ENCODE measurements around the gene TCF25. TPM values are rescaled to one million over a fixed set of nuclear protein-coding genes. Genes with fewer than 3 reads are reported as not detected.
"Not testable (repeated sequence)": the region's sequence is repeated elsewhere in the genome, so short reads cannot be mapped to it uniquely, and the experiment has no call there.

TCF25 gene
- total RNA-seq, 3 donors from 2014 or later: 144 to 182 (median 164) TPM

DNA sequence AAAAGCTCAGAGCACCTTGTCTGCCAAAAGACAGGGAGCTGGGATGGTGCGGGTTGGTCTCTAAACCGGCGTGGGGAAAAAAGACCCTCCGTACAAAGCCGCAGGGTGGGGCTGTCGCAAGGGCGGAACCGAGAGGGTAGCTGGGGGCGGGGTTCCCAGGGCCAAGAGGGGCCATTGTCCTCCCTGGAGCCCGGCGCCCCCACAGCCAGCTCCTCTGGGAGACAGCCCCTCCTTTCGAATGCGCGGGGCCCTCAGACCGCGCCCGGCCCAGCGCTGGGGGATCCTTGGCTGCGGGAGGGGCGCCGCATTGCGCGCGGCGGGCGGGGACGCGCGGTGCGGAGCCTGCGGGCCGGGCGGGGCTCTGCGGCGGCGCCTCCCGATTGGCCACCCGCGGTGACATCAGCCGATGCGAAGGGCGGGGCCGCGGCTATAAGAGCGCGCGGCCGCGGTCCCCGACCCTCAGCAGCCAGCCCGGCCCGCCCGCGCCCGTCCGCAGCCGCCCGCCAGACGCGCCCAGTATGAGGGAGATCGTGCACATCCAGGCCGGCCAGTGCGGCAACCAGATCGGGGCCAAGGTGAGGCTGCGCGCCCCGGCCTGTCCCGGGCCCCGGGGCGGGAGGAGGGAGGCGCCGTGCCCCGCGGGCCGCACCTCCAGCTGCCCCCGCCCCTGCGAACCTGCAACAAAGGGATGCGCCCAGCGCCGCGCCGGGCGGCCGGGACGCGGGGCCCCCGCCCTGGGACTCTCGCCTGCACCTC is 49.7 kb downstream of the TCF25 start, which contains the start of gene TUBB3:
TSS of gene TUBB3 (plus strand) at position 459 of the 756 bp plus-strand sequence. CDS start at position 519, 60 bp downstream.
- Mint-ChIP-seq H3K36me3 (ENCODE audit: insufficient read depth) (no peaks in the 10 kb centered on the region), H3K4me3 (peak within 1 kb of the TSS; percentile 60), H3K9me3 (no peaks in the 10 kb centered on the region), H3K4me1 (ENCODE audit: low read depth) (peaks cover 39% of the 10 kb centered on the region), H3K27me3 (ENCODE audit: low read depth) (peaks cover 44% of the 10 kb centered on the region)
- ATAC-seq: peak; percentile 33 to 47
- no peak for DNase-seq

DNA sequence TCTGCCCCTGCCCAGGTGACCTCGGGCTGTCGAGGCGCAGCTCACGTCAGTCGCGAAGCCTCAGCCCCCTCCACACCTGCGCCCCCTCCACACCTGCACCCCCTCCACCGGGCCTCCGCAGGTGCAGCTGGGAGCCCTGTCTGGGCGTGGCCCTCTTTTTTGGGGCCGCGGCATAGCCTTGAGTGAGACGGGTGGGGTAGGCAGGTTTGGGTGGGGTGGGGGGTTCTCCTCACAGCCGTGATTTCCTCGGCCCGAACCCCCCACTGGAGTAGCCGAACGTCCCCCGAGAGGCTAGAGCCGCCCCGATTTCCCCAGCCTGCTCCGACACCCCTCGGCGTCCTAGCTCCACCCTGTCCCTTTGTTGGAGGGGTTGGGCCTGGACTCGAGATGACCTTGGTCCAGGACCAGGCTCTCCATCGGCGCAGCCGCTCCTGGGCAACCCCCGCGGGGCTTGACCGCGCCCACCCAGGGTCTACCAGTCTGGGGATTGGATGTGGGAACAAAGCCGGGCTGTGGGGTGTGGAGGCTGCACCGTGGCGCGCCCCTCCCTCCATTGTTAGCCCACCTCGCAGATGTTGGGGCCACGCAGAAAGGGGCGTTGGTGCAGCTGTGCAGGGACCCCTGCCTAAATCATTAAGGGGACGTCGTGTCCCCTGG is 50.4 kb downstream of the TCF25 start:
- Mint-ChIP-seq H3K4me3 (no peak overlapping the region), H3K36me3 (ENCODE audit: insufficient read depth) (no peaks in the 10 kb centered on the region), H3K9me3 (no peaks in the 10 kb centered on the region), H3K27me3 (ENCODE audit: low read depth) (peaks cover 45% of the 10 kb centered on the region), H3K4me1 (ENCODE audit: low read depth) (peaks cover 34% of the 10 kb centered on the region)
- no peak for ATAC-seq
- DNase-seq: no peak

DNA sequence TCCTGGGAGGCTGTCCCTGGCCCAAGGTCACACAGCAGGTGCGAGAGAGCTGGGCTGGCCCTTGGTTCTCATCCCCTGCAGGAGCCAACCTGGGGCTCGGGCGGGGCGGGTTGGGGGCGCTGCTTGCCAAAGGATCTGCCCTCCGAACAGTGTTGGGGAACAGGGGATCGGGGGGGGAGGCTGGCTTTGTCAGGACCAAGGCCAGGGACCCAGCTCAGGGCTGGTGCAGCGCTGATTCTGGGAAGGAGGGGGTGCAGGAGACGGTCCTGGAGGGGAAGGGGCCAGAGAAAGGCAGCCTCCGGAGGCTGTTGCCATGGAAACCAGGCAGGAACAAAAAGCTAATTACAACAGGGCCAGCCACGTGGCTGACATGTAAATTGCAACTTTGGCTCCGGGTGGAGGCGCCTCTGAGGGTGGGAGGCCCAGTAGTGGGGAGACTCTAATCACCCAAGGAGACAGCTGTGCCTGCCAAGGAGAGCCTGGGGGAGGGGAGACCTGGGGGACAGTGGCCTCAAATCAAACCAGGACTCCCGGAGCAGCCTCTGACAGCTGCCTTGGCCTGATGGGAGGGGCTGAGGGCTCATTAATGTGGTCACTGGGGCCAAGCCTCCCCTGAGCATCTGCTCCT is 51.0 kb downstream of the TCF25 start:
- no peaks in the 10 kb centered on the region for H3K36me3 Mint-ChIP-seq (ENCODE audit: insufficient read depth)
- H3K9me3 Mint-ChIP-seq: no peaks in the 10 kb centered on the region
- peaks cover 44% of the 10 kb centered on the region for H3K27me3 Mint-ChIP-seq (ENCODE audit: low read depth)
- ATAC-seq (no peak), DNase-seq (no peak)
- peaks cover 30% of the 10 kb centered on the region for H3K4me1 Mint-ChIP-seq (ENCODE audit: low read depth)
- no peak overlapping the region for H3K4me3 Mint-ChIP-seq

DNA sequence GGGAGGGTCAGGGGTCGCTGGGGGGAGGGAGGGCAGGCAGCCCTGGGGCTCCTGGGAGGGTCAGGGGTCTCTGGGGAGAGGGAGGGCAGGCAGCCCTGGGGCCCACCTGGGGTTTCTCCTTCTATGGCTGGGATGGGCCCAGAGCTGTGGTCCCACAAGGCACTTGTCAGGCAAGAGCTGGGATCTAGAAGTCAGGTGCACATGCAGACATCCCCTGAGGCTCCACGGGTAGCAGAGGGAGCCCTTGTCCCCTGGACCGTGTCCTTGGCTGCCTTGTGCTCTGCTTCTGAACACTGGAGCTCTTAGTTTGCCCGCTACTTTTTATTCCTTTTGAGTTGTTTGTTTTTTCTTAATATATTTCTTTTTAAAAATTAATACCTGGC is 51.5 kb downstream of the TCF25 start:
- Mint-ChIP-seq H3K36me3 (ENCODE audit: insufficient read depth) (no peaks in the 10 kb centered on the region), H3K4me3 (no peak overlapping the region), H3K9me3 (no peaks in the 10 kb centered on the region), H3K4me1 (ENCODE audit: low read depth) (peaks cover 25% of the 10 kb centered on the region), H3K27me3 (ENCODE audit: low read depth) (peaks cover 44% of the 10 kb centered on the region)
- no peak for ATAC-seq
- DNase-seq: no peak

DNA sequence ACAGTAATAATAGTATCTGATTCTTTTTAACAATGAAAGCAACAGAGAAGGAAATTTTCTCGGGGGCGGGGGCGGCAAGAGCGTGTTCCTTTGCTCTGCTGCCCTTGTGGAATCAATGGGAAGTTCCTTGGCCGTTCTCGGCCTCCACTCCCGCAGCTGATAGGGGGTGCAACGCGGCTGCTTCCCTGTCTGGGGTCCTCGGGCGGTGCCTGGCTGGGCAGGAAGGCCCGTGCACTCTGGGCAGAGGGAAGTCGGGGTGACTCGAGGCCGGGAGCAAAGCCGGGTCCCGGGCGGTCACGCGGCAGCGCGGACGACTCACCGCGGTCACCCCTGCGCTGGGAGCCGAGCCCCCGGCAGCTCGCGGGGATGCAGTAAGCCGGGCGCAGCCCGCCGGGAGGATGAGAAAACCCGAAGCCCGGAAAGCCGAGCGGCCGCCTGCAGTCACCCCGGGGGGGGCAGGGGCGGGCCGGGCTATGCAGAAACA is 52.2 kb downstream of the TCF25 start:
- Mint-ChIP-seq H3K36me3 (ENCODE audit: insufficient read depth) (no peaks in the 10 kb centered on the region), H3K4me1 (ENCODE audit: low read depth) (peaks cover 20% of the 10 kb centered on the region), H3K9me3 (no peaks in the 10 kb centered on the region), H3K4me3 (peak overlapping the region; percentile 21), H3K27me3 (ENCODE audit: low read depth) (peaks cover 42% of the 10 kb centered on the region)
- ATAC-seq: no peak
- DNase-seq: no peak

DNA sequence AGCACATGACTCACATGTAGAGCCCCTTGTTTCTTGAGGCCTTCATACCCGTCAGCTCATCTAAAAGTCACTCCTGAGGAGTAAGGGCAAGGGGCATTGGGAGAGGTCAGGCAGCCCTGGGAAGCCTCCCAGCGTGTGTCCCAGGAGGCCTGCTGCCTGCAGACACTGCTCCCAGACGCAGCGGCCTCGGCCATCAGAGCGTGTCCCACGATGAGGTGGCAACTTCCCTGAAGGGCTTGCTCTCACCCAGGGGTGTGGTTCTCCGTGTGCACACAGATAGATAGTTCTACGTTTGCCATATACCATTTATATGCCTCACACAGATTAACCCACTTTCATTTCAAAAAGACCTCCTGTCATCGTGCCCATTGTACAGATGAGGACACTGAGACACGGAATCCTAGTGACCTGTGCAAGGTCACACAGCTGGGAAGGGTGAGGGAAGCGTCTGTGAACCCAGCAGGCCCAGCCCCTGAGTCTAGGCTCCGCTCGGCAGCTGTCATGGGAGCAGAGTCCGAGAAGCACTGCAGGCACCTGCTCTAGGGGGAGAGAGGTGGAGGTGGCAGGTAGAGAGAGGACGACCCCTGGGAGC is 58.0 kb downstream of the TCF25 start:
- Mint-ChIP-seq H3K36me3 (ENCODE audit: insufficient read depth) (no peaks in the 10 kb centered on the region), H3K27me3 (ENCODE audit: low read depth) (peaks cover 30% of the 10 kb centered on the region), H3K9me3 (no peaks in the 10 kb centered on the region), H3K4me1 (ENCODE audit: low read depth) (no peaks in the 10 kb centered on the region), H3K4me3 (no peak overlapping the region)
- no peak for ATAC-seq
- DNase-seq: no peak

DNA sequence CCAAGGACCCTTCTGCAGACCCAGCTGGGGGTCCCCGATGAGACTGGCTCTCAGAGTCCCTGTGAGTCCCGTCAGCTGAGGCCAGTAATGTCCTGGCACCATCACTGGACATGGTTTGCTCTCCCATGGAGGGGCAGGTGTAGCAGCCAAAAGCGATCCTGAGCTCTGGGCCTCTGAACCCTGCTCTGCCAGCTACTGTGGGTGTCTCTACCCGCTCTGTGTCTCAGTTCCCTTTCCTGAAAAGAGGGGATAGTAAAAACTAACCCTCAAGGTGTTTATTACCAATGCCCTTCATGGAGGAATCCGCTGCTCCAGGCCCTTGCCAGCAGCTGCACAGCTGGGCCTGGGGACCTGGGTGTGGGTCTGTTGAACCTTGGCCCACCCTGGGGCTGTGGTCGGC is 58.6 kb downstream of the TCF25 start:
- no peak for ATAC-seq
- Mint-ChIP-seq H3K27me3 (ENCODE audit: low read depth) (peaks cover 26% of the 10 kb centered on the region), H3K4me3 (no peak overlapping the region), H3K4me1 (ENCODE audit: low read depth) (no peaks in the 10 kb centered on the region), H3K36me3 (ENCODE audit: insufficient read depth) (no peaks in the 10 kb centered on the region), H3K9me3 (no peaks in the 10 kb centered on the region)
- no peak for DNase-seq

DNA sequence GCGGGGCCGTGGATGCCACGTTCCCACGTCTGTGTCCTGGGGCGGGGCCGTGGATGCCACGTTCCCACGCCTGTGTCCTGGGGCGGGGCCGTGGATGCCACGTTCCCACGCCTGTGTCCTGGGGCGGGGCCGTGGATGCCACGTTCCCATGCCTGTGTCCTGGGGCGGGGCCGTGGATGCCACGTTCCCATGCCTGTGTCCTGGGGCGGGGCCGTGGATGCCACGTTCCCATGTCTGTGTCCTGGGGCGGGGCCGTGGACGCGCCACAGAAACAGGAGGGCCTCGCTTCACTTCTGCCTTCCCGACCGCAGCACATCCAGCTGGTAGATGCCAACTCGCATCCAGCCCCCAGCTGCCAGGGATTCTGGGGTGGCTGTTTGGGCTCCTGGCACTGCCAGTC is 60.6 kb downstream of the TCF25 start:
- H3K4me1 Mint-ChIP-seq (ENCODE audit: low read depth); ATAC-seq; DNase-seq; H3K36me3 Mint-ChIP-seq (ENCODE audit: insufficient read depth); H3K4me3 Mint-ChIP-seq; H3K9me3 Mint-ChIP-seq: not testable (repeated sequence)
- peaks cover 20% of the 10 kb centered on the region for H3K27me3 Mint-ChIP-seq (ENCODE audit: low read depth)

DNA sequence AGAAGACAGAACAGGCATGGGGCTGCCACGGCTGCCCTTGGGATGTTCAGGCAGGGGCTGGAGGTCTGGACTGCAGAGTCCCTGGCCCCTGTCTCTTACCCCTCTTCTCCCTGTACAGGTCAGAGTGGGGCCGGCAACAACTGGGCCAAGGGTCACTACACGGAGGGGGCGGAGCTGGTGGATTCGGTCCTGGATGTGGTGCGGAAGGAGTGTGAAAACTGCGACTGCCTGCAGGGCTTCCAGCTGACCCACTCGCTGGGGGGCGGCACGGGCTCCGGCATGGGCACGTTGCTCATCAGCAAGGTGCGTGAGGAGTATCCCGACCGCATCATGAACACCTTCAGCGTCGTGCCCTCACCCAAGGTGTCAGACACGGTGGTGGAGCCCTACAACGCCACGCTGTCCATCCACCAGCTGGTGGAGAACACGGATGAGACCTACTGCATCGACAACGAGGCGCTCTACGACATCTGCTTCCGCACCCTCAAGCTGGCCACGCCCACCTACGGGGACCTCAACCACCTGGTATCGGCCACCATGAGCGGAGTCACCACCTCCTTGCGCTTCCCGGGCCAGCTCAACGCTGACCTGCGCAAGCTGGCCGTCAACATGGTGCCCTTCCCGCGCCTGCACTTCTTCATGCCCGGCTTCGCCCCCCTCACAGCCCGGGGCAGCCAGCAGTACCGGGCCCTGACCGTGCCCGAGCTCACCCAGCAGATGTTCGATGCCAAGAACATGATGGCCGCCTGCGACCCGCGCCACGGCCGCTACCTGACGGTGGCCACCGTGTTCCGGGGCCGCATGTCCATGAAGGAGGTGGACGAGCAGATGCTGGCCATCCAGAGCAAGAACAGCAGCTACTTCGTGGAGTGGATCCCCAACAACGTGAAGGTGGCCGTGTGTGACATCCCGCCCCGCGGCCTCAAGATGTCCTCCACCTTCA is 61.5 kb downstream of the TCF25 start:
- DNase-seq (no peak), ATAC-seq (no peak)
- peaks cover 15% of the 10 kb centered on the region for H3K27me3 Mint-ChIP-seq (ENCODE audit: low read depth)
- H3K9me3 Mint-ChIP-seq: no peaks in the 10 kb centered on the region
- H3K4me3 Mint-ChIP-seq: no peak overlapping the region
- H3K4me1 Mint-ChIP-seq (ENCODE audit: low read depth): no peaks in the 10 kb centered on the region
- no peaks in the 10 kb centered on the region for H3K36me3 Mint-ChIP-seq (ENCODE audit: insufficient read depth)

DNA sequence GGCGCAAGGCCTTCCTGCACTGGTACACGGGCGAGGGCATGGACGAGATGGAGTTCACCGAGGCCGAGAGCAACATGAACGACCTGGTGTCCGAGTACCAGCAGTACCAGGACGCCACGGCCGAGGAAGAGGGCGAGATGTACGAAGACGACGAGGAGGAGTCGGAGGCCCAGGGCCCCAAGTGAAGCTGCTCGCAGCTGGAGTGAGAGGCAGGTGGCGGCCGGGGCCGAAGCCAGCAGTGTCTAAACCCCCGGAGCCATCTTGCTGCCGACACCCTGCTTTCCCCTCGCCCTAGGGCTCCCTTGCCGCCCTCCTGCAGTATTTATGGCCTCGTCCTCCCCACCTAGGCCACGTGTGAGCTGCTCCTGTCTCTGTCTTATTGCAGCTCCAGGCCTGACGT is 62.2 kb downstream of the TCF25 start:
- not testable (repeated sequence) for ATAC-seq, DNase-seq, H3K4me3 Mint-ChIP-seq

DNA sequence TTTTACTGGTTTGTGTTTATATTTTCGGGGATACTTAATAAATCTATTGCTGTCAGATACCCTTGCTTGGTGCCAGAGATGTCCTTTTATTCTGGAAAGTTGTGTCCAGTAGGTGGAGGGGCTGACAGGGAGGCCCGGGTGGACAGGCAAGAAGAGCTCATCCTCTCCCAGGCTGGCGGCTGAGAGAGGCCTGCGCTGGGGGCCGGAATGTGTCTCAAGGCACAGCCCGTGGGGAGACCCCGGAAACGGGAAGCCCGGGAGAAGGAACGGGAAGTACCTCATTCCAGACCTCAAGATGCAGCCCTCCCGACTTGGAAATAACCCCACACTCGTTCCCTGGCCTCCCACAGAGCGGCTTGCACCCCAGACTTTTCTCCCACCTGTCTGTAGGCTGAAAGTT is 62.6 kb downstream of the TCF25 start:
- no peak for ATAC-seq
- Mint-ChIP-seq H3K36me3 (ENCODE audit: insufficient read depth) (no peaks in the 10 kb centered on the region), H3K9me3 (no peaks in the 10 kb centered on the region), H3K4me3 (no peak overlapping the region), H3K27me3 (ENCODE audit: low read depth) (peaks cover 9% of the 10 kb centered on the region), H3K4me1 (ENCODE audit: low read depth) (no peaks in the 10 kb centered on the region)
- no peak for DNase-seq

More for the DNA sequence above, 62.2 kb downstream of the TCF25 start:
- not testable (repeated sequence) for H3K9me3 Mint-ChIP-seq; H3K4me1 Mint-ChIP-seq (ENCODE audit: low read depth); H3K36me3 Mint-ChIP-seq (ENCODE audit: insufficient read depth)
- peaks cover 11% of the 10 kb centered on the region for H3K27me3 Mint-ChIP-seq (ENCODE audit: low read depth)

DNA sequence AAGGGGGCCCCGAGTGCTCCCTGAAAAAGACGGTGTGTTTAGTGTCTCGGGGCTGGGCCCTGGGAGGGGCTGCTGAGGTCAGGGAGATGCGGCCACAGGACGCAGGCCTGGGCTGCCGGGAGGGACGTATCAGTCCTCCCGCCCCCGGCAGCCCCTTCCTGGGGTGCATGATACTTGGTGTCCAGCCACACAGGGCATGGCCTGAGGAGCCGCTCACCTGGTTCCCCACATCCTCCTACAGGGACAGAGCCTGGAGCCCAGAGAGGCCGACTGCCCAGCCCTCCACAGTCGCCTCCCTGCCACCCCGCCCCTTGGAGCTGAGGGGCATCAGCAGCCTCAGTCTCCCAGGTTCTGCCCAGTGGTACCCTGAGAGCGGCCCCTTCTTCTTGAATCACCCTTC is 63.1 kb downstream of the TCF25 start:
- Mint-ChIP-seq H3K4me3 (no peak overlapping the region), H3K9me3 (no peaks in the 10 kb centered on the region), H3K27me3 (ENCODE audit: low read depth) (peaks cover 6% of the 10 kb centered on the region), H3K4me1 (ENCODE audit: low read depth) (no peaks in the 10 kb centered on the region), H3K36me3 (ENCODE audit: insufficient read depth) (no peaks in the 10 kb centered on the region)
- DNase-seq: no peak
- no peak for ATAC-seq

DNA sequence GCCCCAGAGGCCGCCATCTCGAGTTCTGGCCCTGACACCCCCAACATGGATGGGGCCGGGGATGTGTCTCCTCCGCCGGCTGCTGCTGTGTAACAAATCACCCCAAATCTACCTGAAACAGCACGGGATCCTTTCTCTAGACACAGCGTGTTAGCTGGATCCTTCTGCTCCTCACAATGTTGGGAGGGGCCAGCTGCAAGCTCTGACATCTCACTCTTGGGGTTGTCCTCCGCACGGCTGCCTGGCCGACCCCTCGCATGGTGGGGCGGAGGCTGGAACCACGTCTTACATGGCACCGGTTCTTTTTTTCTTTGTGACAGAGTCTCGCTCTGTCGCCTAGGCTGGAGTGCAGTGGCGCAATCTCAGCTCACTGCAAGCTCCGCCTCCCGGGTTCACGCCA is 63.6 kb downstream of the TCF25 start:
- H3K36me3 Mint-ChIP-seq (ENCODE audit: insufficient read depth): no peaks in the 10 kb centered on the region
- H3K27me3 Mint-ChIP-seq (ENCODE audit: low read depth): peaks cover 8% of the 10 kb centered on the region
- DNase-seq (no peak), ATAC-seq (no peak)
- no peak overlapping the region for H3K4me3 Mint-ChIP-seq
- H3K4me1 Mint-ChIP-seq (ENCODE audit: low read depth): no peaks in the 10 kb centered on the region
- no peaks in the 10 kb centered on the region for H3K9me3 Mint-ChIP-seq
